ENCODE results near the gene HOXA10.

Gene HOXA10

DNA sequence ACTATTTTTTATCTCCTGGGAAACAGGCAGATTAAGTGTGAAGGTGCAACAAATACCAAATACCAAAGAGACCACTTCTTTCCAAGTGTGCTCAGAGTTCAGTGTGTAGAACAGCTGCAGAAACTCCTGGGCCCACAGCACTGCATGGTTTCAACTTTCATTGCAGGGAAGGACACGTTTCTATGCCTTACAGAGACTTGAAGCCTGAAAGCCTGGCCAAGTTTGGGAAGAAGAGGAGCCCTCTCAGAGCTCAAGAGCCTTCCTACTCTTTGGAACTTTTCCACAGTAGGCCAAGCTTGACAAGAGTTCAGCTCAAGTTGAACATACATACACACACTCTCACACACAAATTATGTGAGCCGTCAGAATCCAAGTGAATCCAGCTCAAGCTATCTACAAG, 46.1 kb downstream of the HOXA10 start:
- no peak for DNase-seq

DNA sequence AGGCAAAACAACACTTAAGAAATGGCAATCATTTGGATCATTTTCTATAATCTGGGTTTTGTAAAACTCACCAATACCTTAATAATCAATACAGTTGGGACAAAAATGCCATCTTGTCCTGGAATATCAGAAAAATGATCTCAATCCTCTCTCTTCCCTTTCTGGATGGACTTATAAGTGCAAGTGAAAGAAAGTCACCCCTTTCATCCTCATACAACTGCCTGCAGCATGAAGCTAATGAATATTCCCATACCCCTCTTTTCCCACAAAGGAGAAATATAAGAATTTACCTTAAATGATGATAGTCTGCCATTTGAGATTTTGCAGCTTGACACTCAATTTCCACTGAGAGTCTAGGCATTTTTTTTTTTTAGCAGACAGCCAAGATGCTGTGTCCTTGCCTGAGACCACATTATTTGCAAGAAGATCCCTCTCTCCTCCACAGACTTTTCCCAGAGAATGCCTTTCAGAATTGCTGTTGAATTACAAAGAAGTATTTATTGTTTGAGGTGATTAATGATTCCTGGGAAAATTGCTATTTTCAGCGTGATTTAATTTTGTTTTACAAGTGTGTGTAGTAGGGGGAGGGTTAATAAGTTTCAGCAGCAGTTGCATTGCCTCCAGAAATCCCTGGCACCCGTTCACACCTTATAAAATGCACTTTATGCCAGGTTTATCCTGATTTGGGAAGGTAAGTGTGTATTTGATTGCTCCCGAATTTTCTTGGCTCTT, 47.4 kb downstream of the HOXA10 start:
- DNase-seq: no peak

DNA sequence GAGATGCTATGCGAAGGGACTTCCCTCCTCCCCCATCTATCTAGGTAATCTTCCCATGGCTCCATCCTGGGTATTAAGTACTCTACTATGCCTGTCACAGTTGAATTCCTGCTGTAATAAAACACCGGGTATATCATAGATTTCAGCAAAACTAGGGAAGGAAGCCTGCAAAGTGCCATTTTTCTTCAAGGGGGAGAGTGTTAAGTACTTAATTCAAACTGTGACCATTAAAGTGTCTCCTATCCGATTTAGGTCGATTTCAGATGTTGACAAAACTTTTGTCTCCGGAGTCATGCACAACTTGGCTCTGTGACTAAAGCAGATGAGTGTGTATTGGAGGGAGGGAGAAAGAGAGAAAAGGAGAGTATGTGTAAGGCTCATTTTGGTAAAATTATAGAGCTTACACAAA, 48.1 kb downstream of the HOXA10 start:
- DNase-seq: no peak

DNA sequence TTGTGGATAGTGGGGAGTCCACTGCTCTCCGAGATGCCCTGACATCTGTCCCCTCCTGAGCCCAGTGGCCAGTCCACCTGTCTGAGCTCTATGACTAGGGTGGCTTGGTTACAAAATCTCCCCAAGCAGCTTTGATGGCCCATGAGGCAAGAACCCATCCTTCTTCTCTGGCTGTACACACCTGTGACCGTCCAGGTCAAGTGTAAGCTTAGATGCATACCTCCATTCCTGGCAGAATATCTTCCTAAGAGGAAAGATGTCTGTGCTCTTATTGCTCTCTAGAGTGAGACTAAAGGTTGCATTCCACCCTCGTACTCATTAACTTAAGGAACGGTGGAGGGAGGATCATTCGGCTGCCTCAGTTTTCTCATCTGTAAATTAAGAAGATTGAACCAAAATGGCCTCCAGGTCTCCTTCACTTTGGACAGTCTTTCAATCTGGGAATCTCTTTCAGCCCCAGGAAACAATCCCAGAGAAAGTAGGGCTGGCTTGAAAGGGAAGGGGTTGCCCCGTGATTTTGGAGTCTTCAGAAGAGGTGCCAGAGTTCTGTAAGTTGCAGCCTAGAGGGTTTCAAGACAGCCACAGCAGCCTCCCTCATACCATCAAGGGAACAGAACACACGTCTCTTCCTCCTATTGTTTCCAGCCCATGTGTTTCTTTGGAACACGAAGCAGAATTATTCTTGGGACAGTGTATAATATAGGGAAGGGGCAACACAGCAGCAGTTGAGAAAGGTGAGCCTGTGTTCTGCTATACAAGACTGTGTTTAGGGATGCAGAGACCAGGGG, 49.0 kb downstream of the HOXA10 start:
- DNase-seq: no peak

DNA sequence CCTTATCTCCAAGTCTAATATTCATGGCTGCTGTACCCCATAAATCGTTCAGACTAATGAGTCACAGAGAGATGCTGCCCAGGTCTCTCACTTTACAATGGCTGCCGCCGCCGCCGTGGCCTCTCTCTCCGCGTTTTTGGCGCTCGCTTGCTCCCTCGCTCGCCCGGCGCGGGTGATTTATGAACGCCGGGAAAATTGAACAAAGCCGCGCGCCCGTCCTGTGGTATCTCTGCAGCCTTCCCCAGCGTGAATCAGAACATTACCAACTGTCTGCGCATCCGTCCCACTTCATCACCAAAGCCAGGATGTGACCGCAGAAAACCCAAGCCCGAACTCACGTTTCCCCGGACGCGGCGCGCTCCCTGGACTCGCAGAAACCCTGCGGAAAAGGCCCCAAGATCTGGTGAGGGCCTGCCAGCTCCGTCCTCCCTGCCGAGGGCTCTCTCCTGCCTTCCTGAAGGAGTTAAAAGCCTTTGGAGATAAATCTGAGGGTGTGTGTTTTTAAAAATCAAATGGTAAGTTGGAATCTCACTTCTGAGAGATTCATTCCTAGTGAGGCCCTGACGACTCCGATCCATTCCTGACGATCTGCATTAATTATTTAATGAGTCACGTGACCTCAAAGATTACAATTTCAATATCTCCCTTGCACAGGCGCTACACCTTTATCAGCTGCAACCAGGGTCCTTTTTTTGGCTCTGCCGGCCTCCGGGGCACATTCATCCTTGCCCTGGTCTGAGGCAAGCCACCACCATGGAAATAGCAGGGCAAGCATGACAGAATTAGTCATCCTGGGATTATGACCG, 49.8 kb downstream of the HOXA10 start:
- no peak for DNase-seq

DNA sequence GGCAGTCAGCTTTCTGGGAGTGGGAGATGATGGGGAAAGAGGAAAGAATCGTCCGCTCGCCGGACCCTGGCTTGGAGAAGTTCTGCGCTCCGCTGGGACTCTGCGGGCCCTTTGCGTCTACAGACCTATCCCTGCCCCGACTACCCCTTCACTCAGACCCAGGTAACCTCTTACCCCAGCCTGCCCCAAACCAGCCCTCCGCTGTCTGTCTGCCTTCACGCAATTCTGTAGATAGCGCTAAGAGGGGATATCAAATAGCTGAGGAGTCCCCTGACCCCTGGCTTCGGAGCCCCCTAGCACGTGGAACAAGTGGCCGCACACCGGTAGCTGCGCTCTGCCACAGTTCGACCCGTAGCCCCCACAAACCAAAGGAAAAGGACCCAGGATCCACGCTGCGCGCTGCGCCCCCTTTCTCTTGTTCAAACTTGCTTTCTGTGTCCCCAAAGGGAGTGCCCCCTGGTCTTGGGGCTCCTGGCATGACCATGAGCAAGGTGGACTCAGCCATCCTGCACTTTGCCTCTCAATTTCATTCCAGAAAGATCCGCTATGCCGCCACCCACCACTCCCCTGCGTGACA, 50.6 kb downstream of the HOXA10 start:
- DNase-seq: no peak

DNA sequence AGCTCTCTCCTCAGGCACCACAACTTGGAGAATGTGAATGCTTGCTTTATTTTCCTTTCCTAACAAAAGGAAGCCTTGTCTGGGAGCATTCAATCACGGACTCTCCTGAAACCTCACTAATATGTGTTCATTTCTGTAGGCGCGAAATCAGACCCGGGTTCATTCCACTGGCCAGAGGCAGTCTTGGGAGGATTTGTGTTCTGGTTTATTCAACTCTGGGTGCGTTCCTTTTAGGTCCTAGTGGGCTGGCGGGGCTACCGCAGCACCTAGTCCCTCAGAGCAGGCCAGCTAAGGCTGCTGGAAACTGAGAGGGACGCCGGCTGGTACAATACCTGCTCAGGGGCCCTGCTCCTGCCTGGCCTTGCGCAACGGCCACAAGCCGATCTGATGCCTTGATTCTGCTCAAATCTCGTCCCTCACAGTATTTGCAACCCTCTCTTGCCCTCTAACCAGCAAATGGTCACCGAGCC, 51.1 kb downstream of the HOXA10 start:
- no peak for DNase-seq

DNA sequence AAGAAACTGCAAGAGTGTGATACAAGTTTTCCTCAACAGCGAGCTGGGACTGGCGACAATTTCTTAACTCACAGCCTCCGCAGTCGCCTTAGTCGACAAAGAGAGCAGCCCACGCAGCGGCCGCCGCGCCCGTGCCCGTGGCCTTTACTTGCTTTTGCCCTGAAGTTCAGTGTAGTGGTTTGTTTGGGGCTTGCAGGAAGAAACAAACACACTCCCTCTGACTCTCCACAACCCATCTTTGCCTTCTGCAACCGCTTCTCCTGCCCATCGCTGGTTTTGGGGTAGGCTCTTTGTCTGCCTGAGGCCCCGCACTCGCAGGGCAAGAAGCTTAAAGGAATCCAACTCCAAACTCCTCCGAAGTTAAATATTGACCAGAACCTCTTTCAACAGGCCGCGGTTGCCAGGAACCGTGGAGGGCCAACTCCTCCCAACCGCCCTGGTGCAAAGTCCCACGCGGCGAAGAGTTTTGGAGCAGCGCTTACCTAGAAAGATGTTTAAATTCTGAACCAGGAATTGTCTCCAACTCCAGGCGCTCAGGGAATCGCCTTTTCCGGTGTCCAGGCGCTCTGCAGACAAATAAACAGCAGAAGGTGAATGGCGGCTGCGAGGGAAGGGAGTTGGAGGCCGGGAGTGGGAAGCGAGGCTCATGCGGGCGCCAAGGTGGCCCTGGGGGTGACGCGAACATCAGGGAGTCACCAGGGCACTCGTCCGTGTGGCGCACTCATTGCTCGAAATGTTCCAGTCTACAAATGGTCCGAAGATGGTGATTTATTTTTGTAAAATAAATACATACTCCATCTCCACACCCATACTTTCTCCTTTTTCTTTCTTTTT, 51.8 kb downstream of the HOXA10 start:
- DNase-seq: no peak

DNA sequence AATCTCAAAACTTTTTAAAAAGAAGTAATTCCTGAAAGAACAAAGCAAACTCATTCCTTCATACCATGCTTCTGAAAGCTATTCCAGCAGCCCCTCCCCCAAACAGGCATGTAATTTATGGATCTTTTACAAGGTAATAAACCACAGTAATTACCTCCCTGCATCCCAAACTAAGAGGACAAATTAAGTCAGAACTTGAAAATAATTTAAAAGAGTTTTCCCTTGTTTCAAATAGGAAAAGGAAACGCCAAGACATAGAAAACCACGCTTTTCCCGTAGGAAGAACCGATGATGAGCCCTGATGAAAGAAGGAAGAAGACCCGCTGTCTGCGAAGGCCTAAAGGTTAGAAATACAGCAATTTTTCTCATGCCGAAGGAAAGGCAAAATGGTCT, 52.4 kb downstream of the HOXA10 start:
- no peak for DNase-seq

All from activated CD8-positive, alpha-beta memory T cell treated with anti-CD3 and anti-CD28 coated beads, Interleukin-2, amount 50 U/mL, for 48 hours (primary cell).